ENCODE data around the gene UCHL3. TPM values are rescaled to one million over a fixed set of nuclear protein-coding genes. Genes with fewer than 3 reads are reported as not detected.

Gene UCHL3
- total RNA-seq, 1 experiment from 2014 or later, result 50.8 TPM

GRCh38 chr13:75547917-75548316 is 1.7 kb upstream of the UCHL3 start:
- Histone ChIP-seq H3K4ac (ENCODE audit: low read depth, low read length) (no peak overlapping the region), H3K4me1 (ENCODE audit: insufficient read depth, low read length) (no peaks in the 10 kb centered on the region), H3K9me3 (ENCODE audit: control insufficient read depth, low read depth, low read length) (no peaks in the 10 kb centered on the region), H3K56ac (ENCODE audit: insufficient read length, low read depth, low read length) (no peak overlapping the region), H2BK120ac (ENCODE audit: low read depth, low read length, poor library complexity, severe bottlenecking) (no peak overlapping the region), H2BK15ac (ENCODE audit: low read depth, low read length) (no peak overlapping the region), H2AFZ (ENCODE audit: low read length) (no peak overlapping the region), H3K27me3 (ENCODE audit: insufficient read depth, low read length) (no peaks in the 10 kb centered on the region), H3K4me2 (ENCODE audit: insufficient read depth, insufficient read length, low read length) (no peak overlapping the region), H4K8ac (replicated peaks; ENCODE audit: insufficient read length, low read depth, low read length) (no peak overlapping the region), H3K23ac (ENCODE audit: insufficient read length, low read depth, low read length) (no peak overlapping the region), H2BK12ac (ENCODE audit: insufficient read length, low read depth, low read length) (no peak overlapping the region), H3K23me2 (ENCODE audit: insufficient read length, low read depth, low read length, poor library complexity, severe bottlenecking) (peaks cover 5% of the 10 kb centered on the region), H4K5ac (ENCODE audit: insufficient read length, low read depth, low read length) (no peak overlapping the region), H3K79me1 (ENCODE audit: insufficient read depth, low read depth, low read length, poor library complexity, severe bottlenecking) (no peaks in the 10 kb centered on the region), H4K91ac (ENCODE audit: insufficient read length, low read depth, low read length) (no peak overlapping the region), H3K79me2 (ENCODE audit: insufficient read depth, low read length) (no peaks in the 10 kb centered on the region), H3K27ac (ENCODE audit: insufficient read length, low read depth, low read length) (no peak overlapping the region), H3K9ac (ENCODE audit: extremely low read depth, insufficient read length, low read length) (no peak overlapping the region), H2BK5ac (ENCODE audit: insufficient read length, low read length) (no peak overlapping the region), H2BK20ac (ENCODE audit: low read depth, low read length, poor library complexity, severe bottlenecking) (no peak overlapping the region), H3K14ac (ENCODE audit: insufficient read depth, low read length) (no peak overlapping the region), H3K18ac (ENCODE audit: insufficient read length, low read depth, low read length) (no peak overlapping the region), H4K20me1 (ENCODE audit: control insufficient read depth, insufficient read depth, insufficient read length) (no peaks in the 10 kb centered on the region), H2AK5ac (ENCODE audit: insufficient read length, low read length) (no peak overlapping the region), H3T11ph (ENCODE audit: low read length) (no peak overlapping the region)
- H3K36me3 Mint-ChIP-seq (ENCODE audit: insufficient read depth in 1 of 3, low read depth in 3 of 3), result no peaks in the 10 kb centered on the region; a peak in 1 of 7 replicates
- H3K27ac Mint-ChIP-seq, result no peak overlapping the region
- peaks cover 8% of the 10 kb centered on the region for H3K27me3 Mint-ChIP-seq (ENCODE audit: low read depth)
- no peak for DNase-seq
- TF ChIP-seq CTCF (conservative IDR thresholded peaks at IDR 0.05), result no peak
- no peak overlapping the region for H3K4me3 Mint-ChIP-seq
- no CpG with 5 or more reads among the region's 3 CpGs for WGBS (ENCODE audit: extremely low coverage, insufficient read length, low lambda C conversion rate)
- no peaks in the 10 kb centered on the region for H3K9me3 Mint-ChIP-seq
- peaks cover 11 to 16% of the 10 kb centered on the region in 2 experiments for H3K4me1 Mint-ChIP-seq

Data from H9 (cell line).